Inflammatory macrophage treated with lipopolysaccharide for 1 hour (primary cell): ENCODE data around the gene DLGAP4.
A peak's percentile ranks its signal among the peaks of the same experiment; 100 is the strongest.
"Not testable (repeated sequence)": the region's sequence is repeated elsewhere in the genome, so short reads cannot be mapped to it uniquely, and the experiment has no call there.

Experiments used
- DNase-seq, 2 donors: peaks; one replicate each; pipeline ENCODE4 v3.0.0-alpha.2; 2020 to 2022

Gene DLGAP4

DNA sequence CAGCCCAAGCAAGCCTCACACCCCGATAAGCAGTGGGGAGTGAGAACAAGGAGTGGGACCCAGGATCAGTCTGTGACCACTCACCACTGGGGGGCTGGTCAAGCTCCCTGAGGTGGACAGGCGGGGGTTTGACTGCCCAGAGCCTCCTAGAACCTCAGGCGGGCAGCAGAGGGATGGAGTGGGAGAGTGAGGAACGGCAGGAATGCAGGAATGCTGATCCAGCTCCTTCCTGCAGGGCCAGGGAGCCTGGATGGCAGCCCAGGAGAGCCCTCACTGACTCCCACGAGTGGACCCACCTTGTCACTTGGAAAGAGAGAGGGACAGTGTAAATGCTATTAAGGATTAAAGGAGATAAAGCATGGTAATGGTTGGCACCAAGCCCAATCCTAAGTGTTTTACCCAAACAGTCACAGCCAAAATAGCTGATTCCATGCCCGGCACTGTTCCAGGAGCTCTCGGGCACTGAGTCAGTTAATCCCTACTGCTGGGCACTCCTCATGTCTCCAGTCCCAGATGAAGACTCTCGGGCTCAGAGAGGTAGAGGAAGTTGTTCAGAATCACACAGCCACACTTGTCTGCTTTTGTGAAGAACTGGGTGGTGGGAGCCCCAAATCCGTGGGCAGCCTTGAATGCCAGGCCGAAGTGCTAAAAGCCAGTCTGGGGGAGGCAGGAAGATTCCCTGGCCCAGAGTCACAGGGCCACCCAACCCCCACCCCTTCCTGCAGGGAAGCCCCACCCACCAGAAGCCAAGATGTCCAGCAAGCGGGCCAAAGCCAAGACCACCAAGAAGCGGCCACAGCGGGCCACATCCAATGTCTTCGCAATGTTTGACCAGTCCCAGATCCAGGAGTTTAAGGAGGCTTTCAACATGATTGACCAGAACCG lies 238.2 kb downstream of the DLGAP4 start:
- no peak for DNase-seq

DNA sequence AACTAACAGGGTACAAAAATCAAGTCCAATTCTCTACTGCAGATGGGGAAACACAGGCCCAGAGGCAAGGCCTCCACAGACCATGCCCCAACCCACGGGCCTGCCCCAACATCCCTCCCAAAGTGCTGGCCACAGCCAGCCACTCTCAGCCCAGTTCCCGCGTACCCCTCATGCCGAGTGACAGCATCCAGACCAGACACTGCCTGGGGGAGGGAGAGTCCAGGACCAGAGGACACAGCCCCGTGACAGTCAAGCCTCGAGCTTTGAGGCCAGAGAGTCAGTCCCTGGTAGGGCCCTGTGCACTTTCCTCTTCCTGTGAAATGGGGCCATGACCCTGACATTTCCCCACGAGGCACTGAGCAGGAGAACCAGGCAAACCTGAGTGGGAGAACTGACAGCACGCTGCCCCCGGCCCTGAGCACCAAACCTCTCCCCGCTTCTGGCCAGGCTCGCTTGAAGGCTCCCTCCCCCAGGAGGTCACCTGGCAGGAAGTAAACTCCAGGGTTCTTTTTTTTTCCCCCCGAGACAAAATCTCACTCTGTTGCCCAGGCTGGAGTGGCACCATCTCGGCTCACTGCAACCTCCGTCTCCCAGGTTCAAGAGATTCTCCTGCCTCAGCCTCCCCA lies 240.1 kb downstream of the DLGAP4 start:
- DNase-seq: no peak

DNA sequence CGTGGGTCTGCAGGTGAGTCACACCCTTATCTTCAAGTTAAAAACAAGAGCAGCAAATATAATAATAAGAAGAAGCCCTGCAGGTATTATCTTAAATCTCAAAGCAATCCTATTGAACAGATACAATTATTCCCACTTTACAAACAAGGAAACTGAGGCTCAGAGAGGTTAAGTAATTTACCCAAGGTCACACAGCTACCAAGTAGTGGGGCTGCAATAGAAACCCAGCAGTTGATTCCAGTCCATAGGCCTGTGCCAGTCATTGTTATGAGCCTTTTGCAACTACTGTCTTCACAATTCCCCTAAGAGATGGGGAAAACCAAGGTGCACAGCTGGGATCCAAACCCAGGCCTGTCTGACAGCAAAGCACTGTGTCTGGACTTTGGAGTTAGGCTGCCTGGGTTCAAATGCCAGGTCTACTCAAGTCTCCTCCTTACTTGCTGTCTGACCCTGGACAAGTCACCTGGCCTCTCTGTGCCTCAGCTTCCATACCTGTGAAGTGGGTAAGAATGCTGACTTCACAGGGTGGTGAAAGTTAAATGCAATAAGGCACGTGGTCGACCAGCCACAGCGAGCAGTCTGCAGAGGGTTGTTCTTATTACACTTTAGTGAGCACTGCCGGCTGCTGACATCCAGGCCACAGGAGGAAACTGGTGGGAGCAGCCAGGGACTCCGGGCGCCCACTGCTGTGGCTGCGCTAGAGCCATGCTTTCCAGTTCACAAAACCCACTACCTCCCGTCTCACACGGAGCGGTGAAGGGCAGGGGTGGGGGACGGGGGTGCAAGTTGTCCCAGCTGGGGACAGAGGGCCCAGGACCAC lies 241.3 kb downstream of the DLGAP4 start:
- DNase-seq: no peak

DNA sequence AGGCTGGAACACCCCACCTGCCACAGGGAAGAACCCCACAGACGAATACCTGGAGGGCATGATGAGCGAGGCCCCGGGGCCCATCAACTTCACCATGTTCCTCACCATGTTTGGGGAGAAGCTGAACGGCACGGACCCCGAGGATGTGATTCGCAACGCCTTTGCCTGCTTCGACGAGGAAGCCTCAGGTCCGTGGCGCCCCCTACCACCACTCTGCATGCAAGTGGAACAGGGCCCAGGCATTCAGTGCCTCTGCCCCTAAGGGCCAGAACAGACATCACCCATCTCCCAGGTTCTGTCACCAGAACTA lies 241.8 kb downstream of the DLGAP4 start:
- DNase-seq: no peak

DNA sequence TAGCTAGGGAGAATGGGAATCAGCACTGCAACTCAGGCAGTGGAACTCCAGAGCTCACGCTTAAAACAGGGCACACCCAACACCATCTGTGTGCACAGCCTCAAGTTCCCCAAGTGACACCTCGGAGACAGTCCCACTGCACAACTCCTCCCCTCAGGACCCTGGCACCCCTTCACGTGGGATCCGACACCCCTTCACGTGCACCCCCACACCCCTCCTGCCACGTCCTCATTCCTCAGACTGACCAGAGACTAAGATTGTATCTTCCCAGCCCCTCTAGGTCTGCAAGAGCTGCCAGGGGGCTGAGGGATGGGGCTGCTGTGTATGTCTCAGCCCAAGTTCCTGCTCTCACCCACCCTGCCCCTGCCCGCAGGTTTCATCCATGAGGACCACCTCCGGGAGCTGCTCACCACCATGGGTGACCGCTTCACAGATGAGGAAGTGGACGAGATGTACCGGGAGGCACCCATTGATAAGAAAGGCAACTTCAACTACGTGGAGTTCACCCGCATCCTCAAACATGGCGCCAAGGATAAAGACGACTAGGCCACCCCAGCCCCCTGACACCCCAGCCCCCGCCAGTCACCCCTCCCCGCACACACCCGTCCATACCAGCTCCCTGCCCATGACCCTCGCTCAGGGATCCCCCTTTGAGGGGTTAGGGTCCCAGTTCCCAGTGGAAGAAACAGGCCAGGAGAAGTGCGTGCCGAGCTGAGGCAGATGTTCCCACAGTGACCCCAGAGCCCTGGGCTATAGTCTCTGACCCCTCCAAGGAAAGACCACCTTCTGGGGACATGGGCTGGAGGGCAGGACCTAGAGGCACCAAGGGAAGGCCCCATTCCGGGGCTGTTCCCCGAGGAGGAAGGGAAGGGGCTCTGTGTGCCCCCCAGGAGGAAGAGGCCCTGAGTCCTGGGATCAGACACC lies 242.8 kb downstream of the DLGAP4 start:
- no peak for DNase-seq

DNA sequence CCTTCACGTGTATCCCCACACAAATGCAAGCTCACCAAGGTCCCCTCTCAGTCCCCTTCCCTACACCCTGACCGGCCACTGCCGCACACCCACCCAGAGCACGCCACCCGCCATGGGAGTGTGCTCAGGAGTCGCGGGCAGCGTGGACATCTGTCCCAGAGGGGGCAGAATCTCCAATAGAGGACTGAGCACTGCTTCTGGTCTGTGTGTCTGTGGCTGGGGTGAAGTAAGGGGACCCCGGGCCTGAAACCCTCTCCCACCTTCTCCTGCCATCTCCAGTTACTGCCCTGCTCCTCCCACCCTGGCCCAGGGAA lies 243.4 kb downstream of the DLGAP4 start:
- no peak for DNase-seq

DNA sequence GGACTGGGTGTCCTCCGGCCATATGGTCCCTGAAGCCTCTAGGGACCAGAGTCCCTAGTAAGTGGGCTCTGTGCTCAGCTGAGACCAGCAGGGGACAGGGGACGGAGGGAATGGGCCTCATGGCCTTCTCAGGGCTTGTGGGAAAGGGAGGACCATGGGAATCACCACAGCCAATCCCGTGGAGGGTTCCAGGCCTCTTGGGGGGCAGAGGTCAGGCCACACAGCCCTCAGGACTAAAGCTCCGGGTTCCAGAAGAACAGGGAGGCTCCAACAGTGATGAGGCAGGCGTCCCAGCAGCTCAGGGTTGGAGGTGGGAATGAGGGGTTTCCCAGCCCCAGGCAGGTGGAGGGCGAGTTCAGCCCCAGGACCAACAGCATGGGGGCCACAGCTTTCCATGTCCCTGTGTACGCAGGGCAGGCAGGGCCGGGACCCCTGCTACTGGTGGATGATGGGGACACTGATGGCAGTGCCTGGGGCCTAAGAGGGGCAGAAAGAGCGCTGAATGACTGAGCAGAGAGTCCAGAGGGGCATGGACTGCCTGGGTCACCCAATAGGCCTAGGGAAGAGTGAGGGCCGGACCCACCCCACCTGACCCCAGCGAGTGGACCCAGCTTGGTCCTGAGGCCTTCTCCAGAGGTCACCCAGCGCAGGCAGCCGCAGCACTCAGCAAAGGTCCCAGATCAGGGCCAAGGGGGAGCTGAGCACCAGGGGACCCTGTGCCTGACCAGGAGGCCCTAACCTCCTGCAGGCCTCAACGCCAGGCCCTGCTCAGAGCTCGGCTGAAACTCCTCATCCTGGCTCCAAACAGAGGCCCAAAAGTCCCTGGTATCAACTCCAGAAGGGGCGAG lies 244.0 kb downstream of the DLGAP4 start:
- no peak for DNase-seq

DNA sequence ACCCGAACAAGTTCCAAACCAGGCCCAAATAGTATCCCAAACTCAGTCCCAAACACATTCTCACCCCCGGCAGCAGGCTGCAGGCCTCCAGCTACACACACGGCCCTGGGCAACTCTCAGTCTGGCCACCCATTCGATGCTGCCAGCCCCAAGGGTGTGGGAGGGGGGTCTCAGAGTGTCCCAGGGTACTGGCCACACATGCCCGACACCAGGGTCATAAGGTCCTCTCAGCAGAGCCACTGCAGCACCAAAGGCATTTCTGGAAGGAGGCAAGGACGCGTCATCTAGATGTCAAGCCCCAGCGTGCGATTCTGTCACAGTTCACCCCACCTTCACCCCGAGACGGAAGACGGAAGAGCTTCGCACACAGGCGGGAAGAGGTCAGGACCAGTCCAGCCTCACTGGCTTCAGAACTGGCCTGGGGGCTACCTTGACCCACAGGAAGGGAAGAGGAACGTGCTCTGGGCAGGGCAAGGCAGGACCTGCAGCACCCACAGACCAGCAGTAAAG lies 244.7 kb downstream of the DLGAP4 start:
- no peak for DNase-seq

DNA sequence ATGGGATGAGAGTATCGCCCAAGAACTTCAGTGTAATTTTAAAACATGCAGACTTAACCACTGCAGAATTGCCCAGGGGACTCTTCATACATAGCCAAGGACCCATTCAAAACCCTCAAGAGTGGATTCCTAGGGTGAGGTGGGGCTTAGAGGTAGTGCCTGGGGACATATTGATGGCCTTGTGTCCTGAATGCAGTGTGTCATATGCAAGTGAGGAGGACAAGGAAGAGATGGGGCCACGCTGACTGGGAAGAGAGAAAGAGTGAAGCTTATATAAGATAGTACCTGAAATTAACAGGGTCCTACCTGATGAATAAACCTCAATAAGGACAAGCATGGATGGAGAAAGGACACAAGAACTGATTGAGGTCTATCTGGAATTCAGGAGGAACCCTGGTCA lies 249.1 kb downstream of the DLGAP4 start:
- DNase-seq: no peak

DNA sequence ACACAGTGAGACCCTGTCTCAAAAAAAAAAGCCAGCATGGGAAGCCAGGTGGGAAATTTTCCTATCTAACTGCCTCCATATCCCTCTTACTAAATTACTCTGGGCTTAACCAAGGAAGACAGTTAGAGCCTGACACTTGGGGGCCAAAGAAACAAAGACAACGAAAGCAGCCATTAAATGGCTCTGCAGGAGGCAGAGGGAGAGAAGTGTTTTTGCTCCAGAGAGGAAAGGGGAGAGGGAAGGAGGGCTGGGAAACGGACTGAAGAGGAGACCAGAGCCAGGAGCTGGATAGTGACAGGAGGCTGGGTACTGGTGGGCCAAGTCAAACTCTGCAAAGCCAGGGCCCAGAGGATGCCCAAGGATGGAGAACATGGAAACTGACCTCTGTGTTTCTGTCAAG lies 256.6 kb downstream of the DLGAP4 start:
- DNase-seq: no peak

DNA sequence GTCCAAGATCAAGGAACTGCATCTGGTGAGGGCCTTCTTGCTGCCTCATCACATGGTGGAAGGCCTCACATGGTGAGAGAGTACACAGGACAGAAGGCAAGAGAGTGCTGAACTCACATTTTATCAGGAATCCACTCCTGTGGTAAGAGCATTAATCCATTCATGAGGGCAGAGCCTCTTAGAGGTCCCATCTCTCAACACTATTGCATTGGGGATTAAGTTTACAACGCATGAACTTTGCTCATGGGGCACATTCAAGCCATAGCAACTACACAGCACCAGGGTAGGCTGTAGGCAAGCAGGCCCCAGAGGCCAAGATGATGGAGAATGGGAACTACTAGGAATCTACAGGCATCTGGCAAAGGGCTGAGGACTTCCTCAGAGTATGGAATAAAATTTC lies 257.2 kb downstream of the DLGAP4 start:
- no peak for DNase-seq

DNA sequence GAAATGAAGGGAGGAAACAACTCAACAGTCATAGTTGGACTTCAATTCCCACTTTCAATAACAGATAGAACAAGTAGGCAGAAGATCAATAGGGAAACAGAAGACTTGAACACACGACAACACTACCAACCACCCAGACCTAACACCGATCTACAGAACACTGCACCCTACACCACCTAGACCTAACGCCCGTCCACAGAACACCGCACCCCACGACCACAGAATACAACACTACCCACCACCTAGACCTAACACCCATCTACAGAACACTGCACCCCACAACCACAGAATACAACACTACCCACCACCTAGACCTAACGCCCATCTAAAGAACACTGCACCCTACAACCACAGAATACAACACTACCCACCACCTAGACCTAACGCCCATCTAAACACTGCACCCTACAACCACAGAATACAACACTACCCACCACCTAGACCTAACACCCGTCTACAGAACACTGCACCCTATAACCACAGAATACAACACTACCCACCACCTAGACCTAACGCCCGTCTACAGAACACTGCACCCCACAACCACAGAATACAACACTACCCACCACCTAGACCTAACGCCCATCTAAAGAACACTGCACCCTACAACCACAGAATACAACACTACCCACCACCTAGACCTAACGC lies 258.1 kb downstream of the DLGAP4 start:
- not testable (repeated sequence) for DNase-seq

DNA sequence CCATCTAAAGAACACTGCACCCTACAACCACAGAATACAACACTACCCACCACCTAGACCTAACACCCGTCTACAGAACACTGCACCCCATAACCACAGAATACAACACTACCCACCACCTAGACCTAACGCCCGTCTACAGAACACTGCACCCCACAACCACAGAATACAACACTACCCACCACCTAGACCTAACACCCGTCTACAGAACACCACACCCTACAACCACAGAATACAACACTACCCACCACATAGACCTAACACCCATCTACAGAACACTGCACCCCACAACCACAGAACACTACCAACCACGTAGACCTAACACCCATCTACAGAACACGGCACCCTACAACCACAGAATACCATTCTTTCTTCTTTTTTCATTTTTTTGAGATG lies 258.6 kb downstream of the DLGAP4 start:
- DNase-seq: not testable (repeated sequence)

DNA sequence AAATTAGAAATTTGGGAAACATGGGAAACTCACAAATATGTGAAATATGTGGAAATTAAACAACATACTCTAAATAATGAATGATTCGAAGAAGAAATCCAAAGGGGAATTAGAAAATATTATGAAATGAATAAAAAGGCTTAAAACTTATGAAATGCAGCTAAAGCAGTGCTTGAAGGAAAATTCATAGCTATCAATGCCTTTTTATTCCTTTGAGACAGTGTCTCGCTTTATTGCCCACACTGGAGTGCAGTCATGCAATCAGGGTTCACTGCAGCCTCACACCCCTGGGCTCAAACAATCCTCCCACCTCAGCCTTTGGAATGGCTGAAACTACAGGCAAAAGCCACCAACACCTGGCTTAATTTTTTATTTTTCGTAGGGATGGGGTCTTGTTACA lies 259.4 kb downstream of the DLGAP4 start:
- no peak for DNase-seq

DNA sequence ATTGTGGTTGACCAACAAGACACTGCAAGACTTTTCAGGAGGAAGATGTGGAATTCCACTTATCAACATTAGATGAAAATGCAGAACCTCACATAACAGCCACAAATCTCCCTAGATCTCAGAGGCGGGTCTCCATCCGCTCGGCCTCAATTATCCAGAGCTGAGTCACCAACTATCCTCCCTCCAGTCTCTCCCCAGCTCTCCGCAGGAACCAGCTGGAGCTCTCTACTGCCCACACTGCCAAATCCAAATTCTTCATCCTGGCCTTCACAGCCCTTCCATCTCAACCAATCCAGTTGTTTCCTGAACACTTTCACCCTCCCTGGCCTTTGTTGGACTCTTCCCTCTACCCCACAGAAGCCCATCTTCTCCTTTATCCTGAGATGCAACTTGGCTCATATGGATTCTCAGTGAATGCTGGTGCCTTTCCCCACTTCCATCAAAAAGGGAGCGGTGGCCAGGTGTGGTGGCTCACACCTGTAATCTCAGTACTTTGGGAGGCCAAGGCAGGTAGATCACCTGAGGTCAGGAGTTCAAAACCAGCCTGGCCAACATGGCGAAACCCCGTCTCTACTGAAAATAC lies 263.8 kb downstream of the DLGAP4 start:
- DNase-seq: no peak

DNA sequence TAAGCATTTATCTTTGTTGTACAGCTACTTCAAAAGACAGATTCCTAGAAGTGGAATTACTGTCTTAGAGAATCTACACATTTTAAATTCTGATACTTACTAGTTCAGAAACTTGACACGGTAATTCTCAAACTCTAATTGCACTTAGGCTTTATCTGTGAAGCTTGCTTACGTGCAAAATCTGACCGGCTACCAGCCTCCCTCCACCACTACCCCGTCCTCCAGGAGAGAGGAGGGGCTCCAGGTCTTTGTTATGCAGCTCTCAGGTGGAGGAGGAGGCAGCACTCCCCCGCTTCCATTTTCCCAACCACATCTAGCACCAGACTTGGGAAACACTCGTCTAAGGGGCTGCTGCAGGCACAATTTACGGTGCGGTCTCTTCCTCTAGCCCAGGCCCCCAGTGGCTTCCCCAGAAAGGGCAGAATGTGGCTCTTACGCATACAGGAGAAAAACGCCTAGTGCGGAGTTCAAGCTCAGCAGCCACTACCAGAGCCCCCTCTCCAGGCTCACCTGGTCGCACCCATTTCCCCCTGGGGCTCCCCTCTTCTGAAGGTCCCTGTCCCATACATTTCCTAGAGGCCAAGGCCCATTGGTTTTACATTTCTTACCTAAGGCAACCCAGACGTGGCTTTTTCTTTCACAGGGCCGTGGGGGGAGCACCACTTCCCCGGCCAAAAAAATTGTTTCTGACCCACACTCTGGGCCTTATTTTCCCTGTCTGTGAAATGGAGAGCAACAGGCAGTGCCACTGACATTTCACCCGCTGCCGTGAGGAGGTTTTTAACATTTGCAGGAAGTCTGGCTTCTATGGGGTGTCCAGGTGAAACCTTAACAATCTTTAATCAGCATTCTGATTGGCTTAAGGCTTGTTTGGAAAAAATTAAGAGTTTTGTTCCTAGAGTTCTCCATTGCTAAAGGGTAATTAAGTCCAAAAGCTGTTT lies 265.7 kb downstream of the DLGAP4 start:
- DNase-seq: no peak

DNA sequence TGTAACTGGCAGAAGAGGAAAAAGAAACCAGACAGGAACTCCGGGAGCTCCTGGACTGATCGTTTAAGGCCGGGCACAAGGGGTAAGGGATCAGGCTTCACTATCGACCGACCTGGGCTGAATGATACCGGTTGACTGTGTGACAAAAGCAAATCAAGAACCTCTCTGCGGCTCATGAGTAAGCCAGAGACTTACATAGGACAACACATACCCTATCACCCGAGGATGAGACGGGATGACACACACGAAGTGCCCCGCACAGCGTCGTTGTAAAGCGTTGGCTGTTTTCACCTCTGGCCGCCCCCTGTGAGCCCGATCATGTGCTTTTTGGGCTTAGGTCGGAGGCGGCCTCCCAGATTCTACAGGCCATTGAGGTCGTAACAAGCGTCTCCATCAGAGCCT lies 266.6 kb downstream of the DLGAP4 start:
- peak in 1 of 2 donors; percentile 71 for DNase-seq

DNA sequence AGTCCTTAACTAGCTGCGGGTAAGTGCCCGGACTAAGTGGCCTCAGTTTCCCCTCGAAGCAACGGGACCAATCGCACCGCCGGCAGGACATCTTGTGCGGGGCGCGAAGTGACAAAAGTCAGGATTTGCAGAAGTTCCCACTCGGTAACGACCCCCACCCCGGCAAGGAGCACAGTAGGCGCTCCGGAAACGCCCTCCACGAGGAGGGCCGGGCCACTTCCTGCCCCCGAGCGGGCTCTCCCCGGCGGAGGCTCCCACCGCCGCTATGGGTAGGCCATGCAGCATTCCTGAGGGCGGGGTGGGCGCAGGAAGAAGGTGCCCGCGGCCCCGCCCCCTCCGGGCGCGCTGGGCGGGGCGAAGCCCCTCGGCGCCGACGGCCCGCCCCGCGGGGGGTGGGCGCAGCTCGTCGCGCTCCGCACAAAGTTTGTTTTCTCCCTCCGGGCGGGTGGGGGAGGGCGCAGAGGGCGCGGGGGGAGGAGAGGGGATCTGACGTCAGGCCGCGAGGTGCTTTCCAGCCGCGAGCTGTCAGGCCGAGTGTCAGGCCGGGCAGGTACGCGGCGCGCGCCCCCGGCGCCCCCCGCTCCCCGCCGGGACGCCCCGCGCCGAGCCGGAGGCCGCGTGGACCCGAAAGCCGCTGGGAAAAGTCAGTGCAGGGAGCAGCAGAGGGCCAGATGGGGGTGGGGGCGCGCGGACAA lies 267.1 kb downstream of the DLGAP4 start, which contains the start of gene TGIF2:
TGIF2 (plus strand) TSS at position 495 of the 695 bp plus-strand sequence. CDS start 5,178 bp downstream, outside the sequence.
- peak in 1 of 2 donors; percentile 44 for DNase-seq
